HEK293 (cell line): Measurements from ENCODE around the gene GBA3.

Source experiments
- CTCF ChIA-PET: fragments of 350-600 bp; formaldehyde crosslinking; extraction: SDS; loops from one replicate; lab custom pipeline; 2021; ENCODE audit warnings: antibody characterized with exemption; lab: Yijun Ruan, JAX
- POLR2A ChIA-PET: fragments of 300-600 bp; formaldehyde crosslinking; extraction: SDS; loops from one replicate; lab custom pipeline; 2020; ENCODE audit warnings: antibody characterized with exemption, inconsistent platforms; lab: Yijun Ruan, JAX
- H3K27ac ChIP-seq: fragments of 200-500 bp; sonication (Bioruptor generic); 2 replicates; pipeline ENCODE4 v1.5.1; 2014; ENCODE audit warnings: low read depth, low read length, control low read depth, inconsistent platforms; ENCODE audit errors: extremely low read depth
- H3K36me3 ChIP-seq, 2 experiments: fragments of 200-500 bp in 1 of 2; sonication (Bioruptor generic) in 1 of 2; 1 replicate in 1 of 2; 2 replicates in 1 of 2; pipeline ENCODE4 v1.5.1; 2014 to 2017; ENCODE audit warnings: inconsistent platforms in 2 of 2, low read length in 2 of 2; ENCODE audit not compliant: control insufficient read depth in 2 of 2, insufficient read depth in 1 of 2
- H3K4me1 ChIP-seq: fragments of 200-500 bp; sonication (Bioruptor generic); 2 replicates; pipeline ENCODE4 v1.5.1; 2014; ENCODE audit warnings: mild to moderate bottlenecking, low read length, inconsistent platforms; ENCODE audit not compliant: control insufficient read depth, insufficient read depth
- H3K4me3 ChIP-seq: 2 replicates; pipeline ENCODE4 v1.5.1; 2011; ENCODE audit warnings: low read depth, mild to moderate bottlenecking, control low read depth, low read length, moderate library complexity
- H3K9me3 ChIP-seq: fragments of 200-500 bp; sonication (Bioruptor generic); 2 replicates; pipeline ENCODE4 v1.5.1; 2014; ENCODE audit warnings: low read depth, low read length, inconsistent platforms; ENCODE audit not compliant: control insufficient read depth, insufficient read depth
- BCL11A ChIP-seq: fragments of 450-650 bp; formaldehyde crosslinking; IDR thresholded peaks from 2 replicates; pipeline ENCODE4 v1.5.1; 2016; ENCODE audit warnings: low read depth, missing biosample characterization, missing genetic modification characterization
- GFI1B ChIP-seq: fragments of 450-650 bp; formaldehyde crosslinking; IDR thresholded peaks from 2 replicates; pipeline ENCODE4 v1.5.1; 2016; ENCODE audit warnings: missing biosample characterization, missing genetic modification characterization
- HOXC10 ChIP-seq: sonication (generic); formaldehyde crosslinking; IDR thresholded peaks from 2 replicates; pipeline ENCODE4 v1.8.1; 2023; ENCODE audit warnings: mild to moderate bottlenecking, missing genetic modification reagents
- OSR2 ChIP-seq: fragments of 450-650 bp; formaldehyde crosslinking; IDR thresholded peaks from 2 replicates; pipeline ENCODE4 v1.5.1; 2016; ENCODE audit warnings: missing biosample characterization, missing genetic modification characterization
- RBAK ChIP-seq: fragments of 450-650 bp; formaldehyde crosslinking; IDR thresholded peaks from 2 replicates; pipeline ENCODE4 v1.5.1; 2016; ENCODE audit warnings: missing biosample characterization, missing genetic modification characterization
- TRIM28 ChIP-seq: IDR thresholded peaks from 2 replicates; pipeline ENCODE4 v1.6.1; 2011; ENCODE audit warnings: low read length, control low read depth, borderline replicate concordance
- YY2 ChIP-seq: fragments of 450-650 bp; formaldehyde crosslinking; IDR thresholded peaks from 2 replicates; pipeline ENCODE4 v1.5.1; 2016; ENCODE audit warnings: missing biosample characterization, missing genetic modification characterization
- ZFP37 ChIP-seq: fragments of 450-650 bp; formaldehyde crosslinking; IDR thresholded peaks from 2 replicates; pipeline ENCODE4 v1.5.1; 2016; ENCODE audit warnings: missing biosample characterization, missing genetic modification characterization
- ZNF132 ChIP-seq: fragments of 450-650 bp; formaldehyde crosslinking; IDR thresholded peaks from 2 replicates; pipeline ENCODE4 v1.5.1; 2017; ENCODE audit warnings: missing biosample characterization, missing genetic modification characterization, borderline replicate concordance
- ZNF16 ChIP-seq: fragments of 450-650 bp; formaldehyde crosslinking; IDR thresholded peaks from 2 replicates; pipeline ENCODE4 v1.5.1; 2016; ENCODE audit warnings: low read depth, missing biosample characterization, missing genetic modification characterization
- ZNF174 ChIP-seq: fragments of 450-650 bp; formaldehyde crosslinking; IDR thresholded peaks from 2 replicates; pipeline ENCODE4 v1.5.0; 2017; ENCODE audit warnings: missing biosample characterization, mild to moderate bottlenecking, missing genetic modification characterization
- ZNF175 ChIP-seq: fragments of 450-650 bp; formaldehyde crosslinking; IDR thresholded peaks from 2 replicates; pipeline ENCODE4 v1.5.1; 2016; ENCODE audit warnings: missing biosample characterization, missing genetic modification characterization
- ZNF202 ChIP-seq: fragments of 450-650 bp; formaldehyde crosslinking; IDR thresholded peaks from 2 replicates; pipeline ENCODE4 v1.5.1; 2016; ENCODE audit warnings: missing biosample characterization, missing genetic modification characterization, borderline replicate concordance
- ZNF394 ChIP-seq: fragments of 450-650 bp; formaldehyde crosslinking; IDR thresholded peaks from 2 replicates; pipeline ENCODE4 v1.5.1; 2016; ENCODE audit warnings: missing biosample characterization, missing genetic modification characterization, mild to moderate bottlenecking, moderate library complexity, borderline replicate concordance
- ZNF404 ChIP-seq: fragments of 450-650 bp; formaldehyde crosslinking; IDR thresholded peaks from 2 replicates; pipeline ENCODE4 v1.5.1; 2017; ENCODE audit warnings: missing biosample characterization, missing genetic modification characterization
- ZNF426 ChIP-seq: fragments of 450-650 bp; formaldehyde crosslinking; IDR thresholded peaks from 2 replicates; pipeline ENCODE4 v1.5.1; 2017; ENCODE audit warnings: missing biosample characterization, missing genetic modification characterization, mild to moderate bottlenecking, inconsistent platforms, moderate library complexity
- ZNF433 ChIP-seq: fragments of 450-650 bp; formaldehyde crosslinking; IDR thresholded peaks from 2 replicates; pipeline ENCODE4 v1.5.1; 2016; ENCODE audit warnings: missing biosample characterization, missing genetic modification characterization, low read depth
- ZNF529 ChIP-seq: fragments of 450-650 bp; formaldehyde crosslinking; IDR thresholded peaks from 2 replicates; pipeline ENCODE4 v1.5.1; 2017; ENCODE audit warnings: missing genetic modification characterization, missing biosample characterization; ENCODE audit not compliant: insufficient replicate concordance
- ZNF600 ChIP-seq: fragments of 450-650 bp; formaldehyde crosslinking; IDR thresholded peaks from 2 replicates; pipeline ENCODE4 v1.5.1; 2016; ENCODE audit warnings: missing biosample characterization, missing genetic modification characterization
- ZXDB ChIP-seq: fragments of 450-650 bp; formaldehyde crosslinking; IDR thresholded peaks from 2 replicates; pipeline ENCODE4 v1.5.1; 2016; ENCODE audit warnings: missing biosample characterization, missing genetic modification characterization
- TF ChIP-seq, protein P1 (sequence below): fragments of 450-650 bp; formaldehyde crosslinking; IDR thresholded peaks from 2 replicates; pipeline ENCODE4 v1.5.1; 2016; ENCODE audit warnings: missing biosample characterization, missing genetic modification characterization
- TF ChIP-seq, protein P2 (sequence below): fragments of 450-650 bp; formaldehyde crosslinking; IDR thresholded peaks from 2 replicates; pipeline ENCODE4 v1.5.1; 2017; ENCODE audit warnings: missing biosample characterization, missing genetic modification characterization
- TF ChIP-seq, protein P3 (sequence below): fragments of 450-650 bp; formaldehyde crosslinking; IDR thresholded peaks from 2 replicates; pipeline ENCODE4 v1.5.1; 2016; ENCODE audit warnings: missing biosample characterization, missing genetic modification characterization, low read depth
- TF ChIP-seq, protein P4 (sequence below): IDR thresholded peaks from 2 replicates; pipeline ENCODE4 v1.6.1; 2011; ENCODE audit warnings: mild to moderate bottlenecking, low read depth, low read length, borderline replicate concordance
- TF ChIP-seq, protein P5 (sequence below): fragments of 450-650 bp; formaldehyde crosslinking; IDR thresholded peaks from 2 replicates; pipeline ENCODE4 v1.5.1; 2016; ENCODE audit warnings: missing biosample characterization, missing genetic modification characterization

Gene GBA3

DNA sequence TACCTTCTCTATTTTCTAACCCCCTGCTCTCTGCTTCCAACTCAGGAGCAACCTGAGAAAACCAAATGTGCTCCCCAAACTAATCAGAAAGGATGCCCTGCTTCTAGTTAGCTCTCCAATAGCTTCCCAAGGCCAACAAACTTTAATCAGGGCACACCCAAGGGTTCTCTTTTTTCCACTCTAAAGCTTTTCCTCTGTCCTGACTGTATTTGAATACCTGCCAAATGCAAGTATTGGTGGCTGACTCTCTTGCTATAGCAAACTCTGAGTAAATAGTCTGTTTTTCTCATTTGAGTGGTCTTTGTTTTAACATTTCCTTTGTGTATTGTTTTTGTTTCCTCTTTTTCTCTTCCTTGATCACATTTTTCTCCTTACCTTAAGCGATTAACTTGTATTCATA lies 52.5 kb downstream of the GBA3 start (continued):
- TF ChIP-seq RBAK (tag by site-specific recombination) (no peak), GFI1B (tag by site-specific recombination) (no peak), ZNF16 (tag by site-specific recombination) (no peak), ZNF529 (no peak)
- TF ChIP-seq, protein P1, sequence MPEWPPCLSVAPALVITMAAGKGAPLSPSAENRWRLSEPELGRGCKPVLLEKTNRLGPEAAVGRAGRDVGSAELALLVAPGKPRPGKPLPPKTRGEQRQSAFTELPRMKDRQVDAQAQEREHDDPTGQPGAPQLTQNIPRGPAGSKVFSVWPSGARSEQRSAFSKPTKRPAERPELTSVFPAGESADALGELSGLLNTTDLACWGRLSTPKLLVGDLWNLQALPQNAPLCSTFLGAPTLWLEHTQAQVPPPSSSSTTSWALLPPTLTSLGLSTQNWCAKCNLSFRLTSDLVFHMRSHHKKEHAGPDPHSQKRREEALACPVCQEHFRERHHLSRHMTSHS (tag by site-specific recombination) = no peak
- TF ChIP-seq, protein P2, sequence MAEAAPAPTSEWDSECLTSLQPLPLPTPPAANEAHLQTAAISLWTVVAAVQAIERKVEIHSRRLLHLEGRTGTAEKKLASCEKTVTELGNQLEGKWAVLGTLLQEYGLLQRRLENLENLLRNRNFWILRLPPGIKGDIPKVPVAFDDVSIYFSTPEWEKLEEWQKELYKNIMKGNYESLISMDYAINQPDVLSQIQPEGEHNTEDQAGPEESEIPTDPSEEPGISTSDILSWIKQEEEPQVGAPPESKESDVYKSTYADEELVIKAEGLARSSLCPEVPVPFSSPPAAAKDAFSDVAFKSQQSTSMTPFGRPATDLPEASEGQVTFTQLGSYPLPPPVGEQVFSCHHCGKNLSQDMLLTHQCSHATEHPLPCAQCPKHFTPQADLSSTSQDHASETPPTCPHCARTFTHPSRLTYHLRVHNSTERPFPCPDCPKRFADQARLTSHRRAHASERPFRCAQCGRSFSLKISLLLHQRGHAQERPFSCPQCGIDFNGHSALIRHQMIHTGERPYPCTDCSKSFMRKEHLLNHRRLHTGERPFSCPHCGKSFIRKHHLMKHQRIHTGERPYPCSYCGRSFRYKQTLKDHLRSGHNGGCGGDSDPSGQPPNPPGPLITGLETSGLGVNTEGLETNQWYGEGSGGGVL (tag by site-specific recombination) = no peak

DNA sequence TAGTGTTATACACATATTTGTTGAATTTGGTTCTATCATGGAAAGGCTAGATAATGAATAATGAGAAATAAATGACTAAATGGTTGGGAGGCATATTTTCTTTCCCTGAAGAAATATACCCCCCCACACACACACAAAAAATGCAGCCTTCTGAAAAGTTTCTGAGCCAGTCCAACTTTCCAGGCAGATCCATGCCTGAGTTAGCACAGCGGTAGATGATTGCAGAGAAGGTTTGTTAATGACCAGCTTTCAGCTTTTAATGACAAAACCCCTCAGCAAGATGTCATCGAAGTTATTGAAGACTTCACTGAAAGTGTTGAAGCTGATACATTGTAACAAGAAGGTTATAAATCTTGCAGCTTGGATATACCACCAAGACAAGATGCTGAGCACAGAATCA lies 61.4 kb downstream of the GBA3 start:
- Histone ChIP-seq H3K27ac (no peak overlapping the region), H3K4me1 (no peaks in the 10 kb centered on the region), H3K4me3 (no peak overlapping the region), H3K9me3 (no peaks in the 10 kb centered on the region), H3K36me3 (no peaks in the 10 kb centered on the region)
- TF ChIP-seq, protein P3, sequence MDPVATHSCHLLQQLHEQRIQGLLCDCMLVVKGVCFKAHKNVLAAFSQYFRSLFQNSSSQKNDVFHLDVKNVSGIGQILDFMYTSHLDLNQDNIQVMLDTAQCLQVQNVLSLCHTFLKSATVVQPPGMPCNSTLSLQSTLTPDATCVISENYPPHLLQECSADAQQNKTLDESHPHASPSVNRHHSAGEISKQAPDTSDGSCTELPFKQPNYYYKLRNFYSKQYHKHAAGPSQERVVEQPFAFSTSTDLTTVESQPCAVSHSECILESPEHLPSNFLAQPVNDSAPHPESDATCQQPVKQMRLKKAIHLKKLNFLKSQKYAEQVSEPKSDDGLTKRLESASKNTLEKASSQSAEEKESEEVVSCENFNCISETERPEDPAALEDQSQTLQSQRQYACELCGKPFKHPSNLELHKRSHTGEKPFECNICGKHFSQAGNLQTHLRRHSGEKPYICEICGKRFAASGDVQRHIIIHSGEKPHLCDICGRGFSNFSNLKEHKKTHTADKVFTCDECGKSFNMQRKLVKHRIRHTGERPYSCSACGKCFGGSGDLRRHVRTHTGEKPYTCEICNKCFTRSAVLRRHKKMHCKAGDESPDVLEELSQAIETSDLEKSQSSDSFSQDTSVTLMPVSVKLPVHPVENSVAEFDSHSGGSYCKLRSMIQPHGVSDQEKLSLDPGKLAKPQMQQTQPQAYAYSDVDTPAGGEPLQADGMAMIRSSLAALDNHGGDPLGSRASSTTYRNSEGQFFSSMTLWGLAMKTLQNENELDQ = no peak
- TF ChIP-seq, protein P2 (tag by site-specific recombination) = no peak
- TF ChIP-seq ZNF426 (tag by site-specific recombination) = no peak
- TF ChIP-seq ZXDB = no peak
- no peak for TF ChIP-seq ZNF132 (tag by site-specific recombination)
- no peak for TF ChIP-seq ZNF174 (tag by site-specific recombination)
- TF ChIP-seq OSR2 = no peak
- POLR2A ChIA-PET = no interaction called here
- CTCF ChIA-PET = no interaction called here

DNA sequence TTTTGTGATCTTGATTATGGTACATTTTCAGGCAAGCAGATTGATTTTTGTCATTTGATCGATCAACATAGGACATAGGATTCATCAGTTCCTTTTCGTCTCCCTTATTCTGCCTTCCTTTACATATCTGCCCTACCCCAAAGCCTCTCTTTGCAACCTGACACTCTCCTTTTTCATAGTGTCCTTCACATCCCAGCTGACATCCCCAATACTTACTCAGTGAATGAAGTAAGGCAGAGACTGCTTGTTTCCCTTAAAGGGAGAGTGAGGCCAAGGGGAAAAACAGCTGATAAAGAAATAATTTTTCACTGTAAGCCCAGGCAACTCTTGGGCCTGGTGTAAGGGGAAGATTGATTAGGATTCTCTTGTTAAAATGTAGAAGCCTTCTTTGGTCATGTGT lies 69.8 kb downstream of the GBA3 start:
- H3K4me3 ChIP-seq = no peak overlapping the region
- ChIA-PET CTCF (no interaction called here), POLR2A (no interaction called here)
- no peak overlapping the region for H3K27ac ChIP-seq
- TF ChIP-seq BCL11A (tag by site-specific recombination) (no peak), ZNF404 (tag by site-specific recombination) (no peak), ZNF202 (tag by site-specific recombination) (no peak), ZNF529 (no peak), ZNF600 (tag by site-specific recombination) (no peak), YY2 (no peak), ZNF433 (tag by site-specific recombination) (no peak), ZNF175 (tag by site-specific recombination) (no peak), ZNF394 (tag by site-specific recombination) (no peak), HOXC10 (CRISPR knock-in tag) (no peak), TRIM28 (no peak), ZFP37 (tag by site-specific recombination) (no peak)
- TF ChIP-seq, protein P4, sequence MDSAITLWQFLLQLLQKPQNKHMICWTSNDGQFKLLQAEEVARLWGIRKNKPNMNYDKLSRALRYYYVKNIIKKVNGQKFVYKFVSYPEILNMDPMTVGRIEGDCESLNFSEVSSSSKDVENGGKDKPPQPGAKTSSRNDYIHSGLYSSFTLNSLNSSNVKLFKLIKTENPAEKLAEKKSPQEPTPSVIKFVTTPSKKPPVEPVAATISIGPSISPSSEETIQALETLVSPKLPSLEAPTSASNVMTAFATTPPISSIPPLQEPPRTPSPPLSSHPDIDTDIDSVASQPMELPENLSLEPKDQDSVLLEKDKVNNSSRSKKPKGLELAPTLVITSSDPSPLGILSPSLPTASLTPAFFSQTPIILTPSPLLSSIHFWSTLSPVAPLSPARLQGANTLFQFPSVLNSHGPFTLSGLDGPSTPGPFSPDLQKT = no peak
- TF ChIP-seq, protein P5, sequence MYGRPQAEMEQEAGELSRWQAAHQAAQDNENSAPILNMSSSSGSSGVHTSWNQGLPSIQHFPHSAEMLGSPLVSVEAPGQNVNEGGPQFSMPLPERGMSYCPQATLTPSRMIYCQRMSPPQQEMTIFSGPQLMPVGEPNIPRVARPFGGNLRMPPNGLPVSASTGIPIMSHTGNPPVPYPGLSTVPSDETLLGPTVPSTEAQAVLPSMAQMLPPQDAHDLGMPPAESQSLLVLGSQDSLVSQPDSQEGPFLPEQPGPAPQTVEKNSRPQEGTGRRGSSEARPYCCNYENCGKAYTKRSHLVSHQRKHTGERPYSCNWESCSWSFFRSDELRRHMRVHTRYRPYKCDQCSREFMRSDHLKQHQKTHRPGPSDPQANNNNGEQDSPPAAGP = no peak
- no peaks in the 10 kb centered on the region for H3K4me1 ChIP-seq
- H3K36me3 ChIP-seq = no peaks in the 10 kb centered on the region
- H3K9me3 ChIP-seq = no peaks in the 10 kb centered on the region
